Measurements from ENCODE around the gene IDUA. TPM values are rescaled to one million over a fixed set of nuclear protein-coding genes. Genes with fewer than 3 reads are reported as not detected.
"Not testable (repeated sequence)": the region's sequence is repeated elsewhere in the genome, so short reads cannot be mapped to it uniquely, and the experiment has no call there.

Gene IDUA
- total RNA-seq, 1 donor from 2014 or later, result 37.2 TPM

- TF ChIP-seq CTCF (conservative IDR thresholded peaks at IDR 0.05), result no peak
- H3K4me1 Mint-ChIP-seq (ENCODE audit: unreplicated experiment), result peaks cover 15% of the 10 kb centered on the region
- H3K4me3 Mint-ChIP-seq, result no peak overlapping the region
Measured at GRCh38 chr4:1043162-1043561, 56.3 kb downstream of the IDUA start.

GRCh38 chr4:1043651-1044468 is 57.0 kb downstream of the IDUA start:
- no peaks in the 10 kb centered on the region for H3K9me3 Mint-ChIP-seq
- H3K36me3 Mint-ChIP-seq, result no peaks in the 10 kb centered on the region
- H3K4me1 Mint-ChIP-seq (ENCODE audit: unreplicated experiment), result peaks cover 15% of the 10 kb centered on the region
- H3K27ac Mint-ChIP-seq, result no peak overlapping the region
- DNase-seq (ENCODE audit: extremely low spot score, unreplicated experiment), result no peak
- H3K4me3 Mint-ChIP-seq, result no peak overlapping the region
- TF ChIP-seq CTCF (conservative IDR thresholded peaks at IDR 0.05), result no peak
- peaks cover 7% of the 10 kb centered on the region for H3K27me3 Mint-ChIP-seq

More at GRCh38 chr4:1043162-1043561, 56.3 kb downstream of the IDUA start:
- Mint-ChIP-seq H3K27ac (peak overlapping the region; percentile 23), H3K9me3 (no peaks in the 10 kb centered on the region), H3K36me3 (no peaks in the 10 kb centered on the region), H3K27me3 (peaks cover 3% of the 10 kb centered on the region)
- no peak for DNase-seq (ENCODE audit: extremely low spot score, unreplicated experiment)

- H3K27ac Mint-ChIP-seq, result no peak overlapping the region
- H3K4me1 Mint-ChIP-seq (ENCODE audit: unreplicated experiment), result peaks cover 15% of the 10 kb centered on the region
- no peak overlapping the region for H3K4me3 Mint-ChIP-seq
- H3K36me3 Mint-ChIP-seq, result no peaks in the 10 kb centered on the region
- H3K27me3 Mint-ChIP-seq, result peaks cover 7% of the 10 kb centered on the region
- TF ChIP-seq CTCF (conservative IDR thresholded peaks at IDR 0.05), result no peak
- no peaks in the 10 kb centered on the region for H3K9me3 Mint-ChIP-seq
- DNase-seq (ENCODE audit: extremely low spot score, unreplicated experiment), result no peak
Measured at GRCh38 chr4:1044469-1045192, 57.8 kb downstream of the IDUA start.

- H3K36me3 Mint-ChIP-seq, result no peaks in the 10 kb centered on the region
- no peak overlapping the region for H3K4me3 Mint-ChIP-seq
- DNase-seq (ENCODE audit: extremely low spot score, unreplicated experiment), result no peak
- peaks cover 13% of the 10 kb centered on the region for H3K4me1 Mint-ChIP-seq (ENCODE audit: unreplicated experiment)
- TF ChIP-seq CTCF (conservative IDR thresholded peaks at IDR 0.05), result no peak
- peaks cover 9% of the 10 kb centered on the region for H3K27me3 Mint-ChIP-seq
- no peaks in the 10 kb centered on the region for H3K9me3 Mint-ChIP-seq
- H3K27ac Mint-ChIP-seq, result no peak overlapping the region
Measured at GRCh38 chr4:1045193-1045594, 58.4 kb downstream of the IDUA start.

GRCh38 chr4:1045595-1046201 is 58.9 kb downstream of the IDUA start:
- no peak overlapping the region for H3K27ac Mint-ChIP-seq

GRCh38 chr4:1046581-1047011 is 59.8 kb downstream of the IDUA start:
- not testable (repeated sequence) for H3K4me1 Mint-ChIP-seq (ENCODE audit: unreplicated experiment); H3K4me3 Mint-ChIP-seq; H3K27ac Mint-ChIP-seq; H3K36me3 Mint-ChIP-seq; H3K9me3 Mint-ChIP-seq; DNase-seq (ENCODE audit: extremely low spot score, unreplicated experiment)
- H3K27me3 Mint-ChIP-seq, result peaks cover 21% of the 10 kb centered on the region

More at GRCh38 chr4:1045595-1046201, 58.9 kb downstream of the IDUA start:
- peaks cover 11% of the 10 kb centered on the region for H3K4me1 Mint-ChIP-seq (ENCODE audit: unreplicated experiment)
- no peaks in the 10 kb centered on the region for H3K9me3 Mint-ChIP-seq
- no peak for TF ChIP-seq CTCF (conservative IDR thresholded peaks at IDR 0.05)
- DNase-seq (ENCODE audit: extremely low spot score, unreplicated experiment), result no peak
- no peaks in the 10 kb centered on the region for H3K36me3 Mint-ChIP-seq
- peaks cover 12% of the 10 kb centered on the region for H3K27me3 Mint-ChIP-seq
- no peak overlapping the region for H3K4me3 Mint-ChIP-seq
